Breast epithelium (tissue), 4 donors: ENCODE measurements around the gene MED29. TPM values are rescaled to one million over a fixed set of nuclear protein-coding genes. Genes with fewer than 3 reads are reported as not detected.

Source experiments
- DNase-seq, 2 donors: peaks; one replicate each; pipeline ENCODE4 v3.0.0-alpha.2; 2019; ENCODE audit warnings: low spot score in 2 of 2
- H3K27ac ChIP-seq, 2 donors: fragments of 200-600 bp; sonication (generic) in 1 of 2; one replicate each; pipeline ENCODE4 v1.5.1; 2016 to 2019; ENCODE audit warnings: mild to moderate bottlenecking in 1 of 2
- H3K27me3 ChIP-seq, 2 donors: fragments of 200-600 bp; sonication (generic) in 1 of 2; one replicate each; pipeline versions ENCODE4 v1.5.1 to v1.6.0; 2017 to 2019; ENCODE audit warnings: control low read depth in 1 of 2, mild to moderate bottlenecking in 1 of 2
- H3K36me3 ChIP-seq: fragments of 200-600 bp; one replicate; pipeline ENCODE4 v1.5.1; 2019
- H3K4me1 ChIP-seq, 2 donors: fragments of 200-600 bp; sonication (generic); one replicate each; pipeline ENCODE4 v1.5.1; 2016 to 2019; ENCODE audit warnings: control low read depth in 1 of 2
- H3K4me3 ChIP-seq, 3 donors: fragments of 200-600 bp; sonication (generic); 1 replicate in 2 of 3; 2 replicates in 1 of 3; pipeline ENCODE4 v1.5.1; 2016 to 2019; ENCODE audit warnings: mild to moderate bottlenecking in 3 of 3, moderate library complexity in 2 of 3
- H3K9me3 ChIP-seq, 2 donors: fragments of 200-600 bp; sonication (generic) in 1 of 2; one replicate each; pipeline ENCODE4 v1.5.1; 2016 to 2019; ENCODE audit warnings: control low read depth in 1 of 2
- POLR2A ChIP-seq: fragments of 450-650 bp; IDR thresholded peaks from one replicate; pipeline ENCODE4 v1.6.1; 2016; ENCODE audit warnings: antibody characterized with exemption, mild to moderate bottlenecking, moderate library complexity
- POLR2AphosphoS5 ChIP-seq, 3 donors: sonication (generic); formaldehyde crosslinking; IDR thresholded peaks; one replicate each; pipeline ENCODE4 v1.6.1; 2017; ENCODE audit warnings: antibody characterized with exemption in 3 of 3
- intact Hi-C: fragments of 100-400 bp; cut with DNase I; formaldehyde crosslinking; loops from one replicate; pipeline ENCODE4 v1.15.1; 2023; ENCODE audit warnings: low total_unique reads
- total RNA-seq, 3 donors: library from RNA; depleted of rRNA; stranded (reverse); fragments of >200 nt; gene quantifications; one replicate each; pipeline ENCODE4 v1.1.0, GENCODE V29; 2016
- TF ChIP-seq, protein P1 (sequence below), 3 donors: fragments of 450-650 bp; IDR thresholded peaks; one replicate each; pipeline ENCODE4 v1.5.1; 2016 to 2017; ENCODE audit warnings: antibody characterized with exemption in 3 of 3, mild to moderate bottlenecking in 3 of 3, moderate library complexity in 3 of 3

The MED29 gene
- total RNA-seq, 3 donors from 2014 or later = 36.6 to 49.5 (median 47.3) TPM

- DNase-seq = no peak
- Histone ChIP-seq H3K9me3 (no peaks in the 10 kb centered on the region), H3K27ac (peak overlapping the region in 1 of 2 donors; percentile 13), H3K4me1 (peaks cover 0 to 29% of the 10 kb centered on the region in 2 donors), H3K27me3 (no peaks in the 10 kb centered on the region), H3K4me3 (no peak overlapping the region), H3K36me3 (no peaks in the 10 kb centered on the region)
- intact Hi-C loops = loop anchor here (10.0 kb wide), 1 partner anchor 943 kb away; the partner anchor contains the start of gene FAM98C
- TF ChIP-seq, protein P1, sequence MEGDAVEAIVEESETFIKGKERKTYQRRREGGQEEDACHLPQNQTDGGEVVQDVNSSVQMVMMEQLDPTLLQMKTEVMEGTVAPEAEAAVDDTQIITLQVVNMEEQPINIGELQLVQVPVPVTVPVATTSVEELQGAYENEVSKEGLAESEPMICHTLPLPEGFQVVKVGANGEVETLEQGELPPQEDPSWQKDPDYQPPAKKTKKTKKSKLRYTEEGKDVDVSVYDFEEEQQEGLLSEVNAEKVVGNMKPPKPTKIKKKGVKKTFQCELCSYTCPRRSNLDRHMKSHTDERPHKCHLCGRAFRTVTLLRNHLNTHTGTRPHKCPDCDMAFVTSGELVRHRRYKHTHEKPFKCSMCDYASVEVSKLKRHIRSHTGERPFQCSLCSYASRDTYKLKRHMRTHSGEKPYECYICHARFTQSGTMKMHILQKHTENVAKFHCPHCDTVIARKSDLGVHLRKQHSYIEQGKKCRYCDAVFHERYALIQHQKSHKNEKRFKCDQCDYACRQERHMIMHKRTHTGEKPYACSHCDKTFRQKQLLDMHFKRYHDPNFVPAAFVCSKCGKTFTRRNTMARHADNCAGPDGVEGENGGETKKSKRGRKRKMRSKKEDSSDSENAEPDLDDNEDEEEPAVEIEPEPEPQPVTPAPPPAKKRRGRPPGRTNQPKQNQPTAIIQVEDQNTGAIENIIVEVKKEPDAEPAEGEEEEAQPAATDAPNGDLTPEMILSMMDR (IDR thresholded peaks at IDR 0.05) = no peak
- no peak for TF ChIP-seq POLR2A
- TF ChIP-seq POLR2AphosphoS5 (IDR thresholded peaks at IDR 0.05) = no peak
These were observed 43.6 kb upstream of the MED29 start for GRCh38 chr19:39347332-39348164.

DNA sequence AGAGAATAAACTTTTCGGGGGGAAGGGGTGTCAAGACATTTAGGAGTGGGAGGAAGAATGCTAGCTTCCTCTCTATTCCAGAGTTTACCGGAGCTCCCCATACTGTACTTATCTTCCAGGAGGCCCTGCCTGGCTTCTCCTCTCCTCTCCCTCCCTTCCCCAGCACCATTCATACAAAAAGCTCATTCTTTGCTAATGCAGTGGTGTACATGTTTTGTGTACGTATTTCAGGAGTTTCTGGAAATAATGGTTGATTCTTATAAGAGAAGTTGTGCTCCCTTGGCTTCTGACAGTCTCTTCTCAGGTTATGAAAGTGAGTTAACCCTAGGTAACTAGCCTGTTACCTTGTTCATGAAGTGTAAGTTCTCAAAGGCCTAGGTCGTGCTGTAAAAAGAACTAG, 41.9 kb upstream of the MED29 start:
- Histone ChIP-seq H3K27ac (no peak overlapping the region), H3K27me3 (no peaks in the 10 kb centered on the region), H3K36me3 (no peaks in the 10 kb centered on the region), H3K4me1 (peaks cover 0 to 18% of the 10 kb centered on the region in 2 donors), H3K4me3 (no peak overlapping the region), H3K9me3 (no peaks in the 10 kb centered on the region)
- intact Hi-C loops = loop anchor here (10.0 kb wide), 1 partner anchor 945 kb away; the partner anchor contains the start of gene FAM98C
- no peak for DNase-seq
- no peak for TF ChIP-seq POLR2AphosphoS5 (IDR thresholded peaks at IDR 0.05)
- TF ChIP-seq, protein P1 (IDR thresholded peaks at IDR 0.05) = no peak
- TF ChIP-seq POLR2A = no peak

GRCh38 chr19:39350156-39350555, 41.0 kb upstream of the MED29 start:
- H3K4me1 ChIP-seq = peaks cover 0 to 10% of the 10 kb centered on the region in 2 donors
- H3K36me3 ChIP-seq = no peaks in the 10 kb centered on the region
- DNase-seq = no peak
- H3K9me3 ChIP-seq = no peaks in the 10 kb centered on the region
- no peaks in the 10 kb centered on the region for H3K27me3 ChIP-seq
- H3K4me3 ChIP-seq = no peak overlapping the region
- intact Hi-C loops = no loop called here
- no peak overlapping the region for H3K27ac ChIP-seq
- no peak for TF ChIP-seq POLR2A
- TF ChIP-seq, protein P1 (IDR thresholded peaks at IDR 0.05) = no peak
- no peak for TF ChIP-seq POLR2AphosphoS5 (IDR thresholded peaks at IDR 0.05)

GRCh38 chr19:39351537-39352064, 39.6 kb upstream of the MED29 start:
- no peaks in the 10 kb centered on the region for H3K36me3 ChIP-seq
- H3K9me3 ChIP-seq = no peaks in the 10 kb centered on the region
- TF ChIP-seq POLR2A = no peak
- TF ChIP-seq, protein P1 (IDR thresholded peaks at IDR 0.05) = no peak
- no peak for TF ChIP-seq POLR2AphosphoS5 (IDR thresholded peaks at IDR 0.05)
- no peak for DNase-seq
- peak overlapping the region; percentile 57 to 77 for H3K27ac ChIP-seq
- no peak overlapping the region for H3K4me3 ChIP-seq
- intact Hi-C loops = no loop called here
- no peaks in the 10 kb centered on the region for H3K27me3 ChIP-seq
- H3K4me1 ChIP-seq = no peaks in the 10 kb centered on the region
